ENCODE measurements around the gene LY6G6D. TPM values are rescaled to one million over a fixed set of nuclear protein-coding genes. Genes with fewer than 3 reads are reported as not detected.

The LY6G6D gene
- total and polyA plus RNA-seq, 2 of the 13 experiments (the other 11 are each of a cell fraction or from before 2014, with no cell fraction given) = not detected

DNA sequence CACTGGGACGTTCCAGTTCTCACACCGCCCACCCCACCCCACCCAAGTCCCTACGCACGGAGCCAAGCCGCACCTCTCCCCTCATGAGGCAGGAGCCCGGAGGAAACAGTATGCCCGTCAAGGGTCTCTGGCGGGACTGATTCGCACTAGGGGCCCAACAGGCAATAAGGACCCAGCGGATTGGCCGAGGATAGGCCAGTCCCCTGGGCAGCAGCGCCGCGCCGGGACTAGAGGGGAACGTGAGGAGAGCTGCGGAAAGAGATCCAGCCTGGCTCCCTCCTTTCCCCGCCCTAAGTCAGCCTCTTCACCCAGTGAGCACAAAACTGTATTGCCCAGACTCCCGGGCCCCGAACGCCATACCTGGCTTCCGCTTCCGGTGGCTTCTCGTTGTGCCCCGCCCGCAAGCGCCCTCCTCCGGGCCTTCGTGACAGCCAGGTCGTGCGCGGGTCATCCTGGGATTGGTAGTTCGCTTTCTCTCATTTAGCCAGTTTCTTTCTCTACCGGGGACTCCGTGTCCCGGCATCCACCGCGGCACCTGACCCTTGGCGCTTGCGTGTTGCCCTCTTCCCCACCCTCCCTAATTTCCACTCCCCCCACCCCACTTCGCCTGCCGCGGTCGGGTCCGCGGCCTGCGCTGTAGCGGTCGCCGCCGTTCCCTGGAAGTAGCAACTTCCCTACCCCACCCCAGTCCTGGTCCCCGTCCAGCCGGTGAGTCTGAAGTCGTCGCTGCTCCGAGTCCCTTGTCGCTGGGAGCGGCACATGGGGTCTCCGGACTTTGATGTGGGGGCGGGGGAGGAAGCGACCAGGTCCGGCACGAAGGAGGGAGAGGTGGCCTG, 49.4 kb upstream of the LY6G6D start, which contains the start of gene CSNK2B (continued):
- TF ChIP-seq ZIK1 (CRISPR knock-in tag; IDR thresholded peaks at IDR 0.05; ENCODE audit: borderline replicate concordance, low read depth) = no peak
- TF ChIP-seq, protein P1, sequence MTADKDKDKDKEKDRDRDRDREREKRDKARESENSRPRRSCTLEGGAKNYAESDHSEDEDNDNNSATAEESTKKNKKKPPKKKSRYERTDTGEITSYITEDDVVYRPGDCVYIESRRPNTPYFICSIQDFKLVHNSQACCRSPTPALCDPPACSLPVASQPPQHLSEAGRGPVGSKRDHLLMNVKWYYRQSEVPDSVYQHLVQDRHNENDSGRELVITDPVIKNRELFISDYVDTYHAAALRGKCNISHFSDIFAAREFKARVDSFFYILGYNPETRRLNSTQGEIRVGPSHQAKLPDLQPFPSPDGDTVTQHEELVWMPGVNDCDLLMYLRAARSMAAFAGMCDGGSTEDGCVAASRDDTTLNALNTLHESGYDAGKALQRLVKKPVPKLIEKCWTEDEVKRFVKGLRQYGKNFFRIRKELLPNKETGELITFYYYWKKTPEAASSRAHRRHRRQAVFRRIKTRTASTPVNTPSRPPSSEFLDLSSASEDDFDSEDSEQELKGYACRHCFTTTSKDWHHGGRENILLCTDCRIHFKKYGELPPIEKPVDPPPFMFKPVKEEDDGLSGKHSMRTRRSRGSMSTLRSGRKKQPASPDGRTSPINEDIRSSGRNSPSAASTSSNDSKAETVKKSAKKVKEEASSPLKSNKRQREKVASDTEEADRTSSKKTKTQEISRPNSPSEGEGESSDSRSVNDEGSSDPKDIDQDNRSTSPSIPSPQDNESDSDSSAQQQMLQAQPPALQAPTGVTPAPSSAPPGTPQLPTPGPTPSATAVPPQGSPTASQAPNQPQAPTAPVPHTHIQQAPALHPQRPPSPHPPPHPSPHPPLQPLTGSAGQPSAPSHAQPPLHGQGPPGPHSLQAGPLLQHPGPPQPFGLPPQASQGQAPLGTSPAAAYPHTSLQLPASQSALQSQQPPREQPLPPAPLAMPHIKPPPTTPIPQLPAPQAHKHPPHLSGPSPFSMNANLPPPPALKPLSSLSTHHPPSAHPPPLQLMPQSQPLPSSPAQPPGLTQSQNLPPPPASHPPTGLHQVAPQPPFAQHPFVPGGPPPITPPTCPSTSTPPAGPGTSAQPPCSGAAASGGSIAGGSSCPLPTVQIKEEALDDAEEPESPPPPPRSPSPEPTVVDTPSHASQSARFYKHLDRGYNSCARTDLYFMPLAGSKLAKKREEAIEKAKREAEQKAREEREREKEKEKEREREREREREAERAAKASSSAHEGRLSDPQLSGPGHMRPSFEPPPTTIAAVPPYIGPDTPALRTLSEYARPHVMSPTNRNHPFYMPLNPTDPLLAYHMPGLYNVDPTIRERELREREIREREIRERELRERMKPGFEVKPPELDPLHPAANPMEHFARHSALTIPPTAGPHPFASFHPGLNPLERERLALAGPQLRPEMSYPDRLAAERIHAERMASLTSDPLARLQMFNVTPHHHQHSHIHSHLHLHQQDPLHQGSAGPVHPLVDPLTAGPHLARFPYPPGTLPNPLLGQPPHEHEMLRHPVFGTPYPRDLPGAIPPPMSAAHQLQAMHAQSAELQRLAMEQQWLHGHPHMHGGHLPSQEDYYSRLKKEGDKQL (CRISPR knock-in tag; IDR thresholded peaks at IDR 0.05; ENCODE audit: low read depth) = no peak
- TF ChIP-seq, protein P2, sequence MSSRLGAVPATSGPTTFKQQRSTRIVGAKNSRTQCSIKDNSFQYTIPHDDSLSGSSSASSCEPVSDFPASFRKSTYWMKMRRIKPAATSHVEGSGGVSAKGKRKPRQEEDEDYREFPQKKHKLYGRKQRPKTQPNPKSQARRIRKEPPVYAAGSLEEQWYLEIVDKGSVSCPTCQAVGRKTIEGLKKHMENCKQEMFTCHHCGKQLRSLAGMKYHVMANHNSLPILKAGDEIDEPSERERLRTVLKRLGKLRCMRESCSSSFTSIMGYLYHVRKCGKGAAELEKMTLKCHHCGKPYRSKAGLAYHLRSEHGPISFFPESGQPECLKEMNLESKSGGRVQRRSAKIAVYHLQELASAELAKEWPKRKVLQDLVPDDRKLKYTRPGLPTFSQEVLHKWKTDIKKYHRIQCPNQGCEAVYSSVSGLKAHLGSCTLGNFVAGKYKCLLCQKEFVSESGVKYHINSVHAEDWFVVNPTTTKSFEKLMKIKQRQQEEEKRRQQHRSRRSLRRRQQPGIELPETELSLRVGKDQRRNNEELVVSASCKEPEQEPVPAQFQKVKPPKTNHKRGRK (CRISPR knock-in tag; IDR thresholded peaks at IDR 0.05) = no peak
- no peak for TF ChIP-seq KAT2B (IDR thresholded peaks at IDR 0.05; ENCODE audit: borderline replicate concordance, low read depth, low read length)
- TF ChIP-seq GPN1 (CRISPR knock-in tag; IDR thresholded peaks at IDR 0.05; ENCODE audit: borderline replicate concordance) = peak; percentile 77; the same call in 1 of the 2 replicates
- TF ChIP-seq JUND (CRISPR knock-in tag; IDR thresholded peaks at IDR 0.05) = peak; percentile 61; the same call in 1 of the 2 replicates
- TF ChIP-seq, protein P3, sequence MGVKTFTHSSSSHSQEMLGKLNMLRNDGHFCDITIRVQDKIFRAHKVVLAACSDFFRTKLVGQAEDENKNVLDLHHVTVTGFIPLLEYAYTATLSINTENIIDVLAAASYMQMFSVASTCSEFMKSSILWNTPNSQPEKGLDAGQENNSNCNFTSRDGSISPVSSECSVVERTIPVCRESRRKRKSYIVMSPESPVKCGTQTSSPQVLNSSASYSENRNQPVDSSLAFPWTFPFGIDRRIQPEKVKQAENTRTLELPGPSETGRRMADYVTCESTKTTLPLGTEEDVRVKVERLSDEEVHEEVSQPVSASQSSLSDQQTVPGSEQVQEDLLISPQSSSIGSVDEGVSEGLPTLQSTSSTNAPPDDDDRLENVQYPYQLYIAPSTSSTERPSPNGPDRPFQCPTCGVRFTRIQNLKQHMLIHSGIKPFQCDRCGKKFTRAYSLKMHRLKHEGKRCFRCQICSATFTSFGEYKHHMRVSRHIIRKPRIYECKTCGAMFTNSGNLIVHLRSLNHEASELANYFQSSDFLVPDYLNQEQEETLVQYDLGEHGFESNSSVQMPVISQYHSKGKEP (CRISPR knock-in tag; IDR thresholded peaks at IDR 0.05) = 0 out of 2 replicates have a peak, but pooled peaks have one; percentile 40
- TF ChIP-seq NFKB2 (CRISPR knock-in tag; IDR thresholded peaks at IDR 0.05; ENCODE audit: borderline replicate concordance) = no peak; the same call in 1 of the 2 replicates
- TF ChIP-seq ZNF317 (CRISPR knock-in tag; IDR thresholded peaks at IDR 0.05) = peak; percentile 80
- TF ChIP-seq ZNF136 (CRISPR knock-in tag; IDR thresholded peaks at IDR 0.05; ENCODE audit: low read depth) = no peak
- no peak for TF ChIP-seq NCOA2 (CRISPR knock-in tag; IDR thresholded peaks at IDR 0.05)
- peak; percentile 53; the same call in 1 of the 2 replicates for TF ChIP-seq ZNF616 (CRISPR knock-in tag; IDR thresholded peaks at IDR 0.05; ENCODE audit: low read depth)
- TF ChIP-seq ZNF879 (CRISPR knock-in tag; IDR thresholded peaks at IDR 0.05) = no peak
- TF ChIP-seq MED8 (CRISPR knock-in tag; IDR thresholded peaks at IDR 0.05; ENCODE audit: insufficient replicate concordance) = peak; percentile 87
- 0 out of 2 replicates have a peak, but pooled peaks have one; percentile 16 for TF ChIP-seq TEAD2 (CRISPR knock-in tag; IDR thresholded peaks at IDR 0.05)

All from HepG2 (cell line).